Cardiac muscle cell (in vitro differentiated cells and primary cell): ENCODE data around the gene OR5AC2. TPM values are rescaled to one million over a fixed set of nuclear protein-coding genes. Genes with fewer than 3 reads are reported as not detected.
A peak's percentile ranks its signal among the peaks of the same experiment; 100 is the strongest.

Experiments
- DNase-seq, 2 donors: peaks; one replicate each; pipeline versions ENCODE4 v3.0.0 to v3.0.0-alpha.2; 2010 to 2017; ENCODE audit warnings: low read depth in 1 of 2, low spot score in 1 of 2
- H3K27ac ChIP-seq: fragments of 200-600 bp; sonication (generic); 2 replicates; pipeline ENCODE4 v1.5.1; 2016
- H3K27me3 ChIP-seq: fragments of 200-600 bp; sonication (generic); 2 replicates; pipeline ENCODE4 v1.6.0; 2016; ENCODE audit warnings: control low read depth
- H3K36me3 ChIP-seq: fragments of 200-600 bp; sonication (generic); 2 replicates; pipeline ENCODE4 v1.5.1; 2016; ENCODE audit warnings: control low read depth
- H3K4me1 ChIP-seq: fragments of 200-600 bp; sonication (generic); 2 replicates; pipeline ENCODE4 v1.8.1; 2017; ENCODE audit warnings: low read depth, mild to moderate bottlenecking, mixed run types
- H3K4me3 ChIP-seq: fragments of 200-600 bp; sonication (generic); 2 replicates; pipeline ENCODE4 v1.5.1; 2016; ENCODE audit warnings: mild to moderate bottlenecking
- H3K9me3 ChIP-seq: fragments of 200-600 bp; sonication (generic); 2 replicates; pipeline ENCODE4 v1.5.1; 2017; ENCODE audit warnings: low read depth, mild to moderate bottlenecking, control low read depth
- CTCF ChIP-seq: IDR thresholded peaks from 2 replicates; pipeline ENCODE4 v1.5.1; 2012; ENCODE audit warnings: low read depth, mild to moderate bottlenecking, low read length
- polyA plus RNA-seq: library from polyadenylated mRNA; unstranded; fragments of >200 nt; fragmentation: Nextera tagmentation; extraction: Ambion mirVana; gene quantifications from 2 replicates; pipeline ENCODE4 v1.2.1, GENCODE V29; 2016
- total RNA-seq: library from RNA; depleted of rRNA; stranded (reverse); fragments of >200 nt; gene quantifications from 2 replicates; pipeline ENCODE4 v1.2.3, GENCODE V29; 2016

The OR5AC2 gene, protein sequence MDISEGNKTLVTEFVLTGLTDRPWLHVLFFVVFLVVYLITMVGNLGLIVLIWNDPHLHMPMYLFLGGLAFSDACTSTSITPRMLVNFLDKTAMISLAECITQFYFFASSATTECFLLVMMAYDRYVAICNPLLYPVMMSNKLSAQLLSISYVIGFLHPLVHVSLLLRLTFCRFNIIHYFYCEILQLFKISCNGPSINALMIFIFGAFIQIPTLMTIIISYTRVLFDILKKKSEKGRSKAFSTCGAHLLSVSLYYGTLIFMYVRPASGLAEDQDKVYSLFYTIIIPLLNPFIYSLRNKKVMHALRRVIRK
- total RNA-seq, result not detected in 2 replicates
- polyA plus RNA-seq, result not detected in 2 replicates

- Histone ChIP-seq H3K9me3 (no peaks in the 10 kb centered on the region), H3K4me3 (no peak within 1 kb of the TSS), H3K27ac (no peak within 1 kb of the TSS), H3K4me1 (no peaks in the 10 kb centered on the region), H3K27me3 (no peaks in the 10 kb centered on the region), H3K36me3 (no peaks in the 10 kb centered on the region)
- no peak for DNase-seq
- TF ChIP-seq CTCF, result no peak
These were observed at the start of gene OR5AC2 for GRCh38 chr3:98086873-98087272. Gene OR5AC2 (plus strand): TSS chr3:98087173. CDS start chr3:98087173, 0 bp downstream.

DNA sequence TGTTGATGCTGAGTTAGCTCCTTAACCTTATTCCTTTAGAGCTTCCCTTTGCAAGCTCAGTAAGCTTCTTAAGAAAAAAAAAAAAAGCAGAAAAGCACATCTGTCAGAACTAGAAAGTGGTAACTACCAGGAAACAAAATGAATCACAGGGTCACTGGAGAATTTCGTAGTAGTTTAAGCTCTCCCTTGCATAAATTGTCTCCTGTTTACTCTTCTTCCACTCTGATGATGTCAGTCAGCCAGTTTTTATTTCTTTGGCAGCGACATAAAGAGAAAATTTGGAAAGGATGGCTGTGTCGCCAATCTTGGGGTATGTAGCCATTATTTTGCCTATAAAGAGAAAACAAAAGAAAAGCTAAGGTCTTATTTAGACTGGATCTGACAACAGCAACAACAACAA, 48.7 kb upstream of the OR5AC2 start:
- Histone ChIP-seq H3K27ac (no peak overlapping the region), H3K4me1 (no peaks in the 10 kb centered on the region), H3K9me3 (no peaks in the 10 kb centered on the region), H3K4me3 (no peak overlapping the region), H3K36me3 (no peaks in the 10 kb centered on the region), H3K27me3 (peaks cover 3% of the 10 kb centered on the region)
- DNase-seq, result peak in 1 of 2 donors; percentile 10
- TF ChIP-seq CTCF, result no peak

- no peaks in the 10 kb centered on the region for H3K9me3 ChIP-seq
- no peak for DNase-seq
- no peak overlapping the region for H3K4me3 ChIP-seq
- H3K27ac ChIP-seq, result no peak overlapping the region
- no peaks in the 10 kb centered on the region for H3K36me3 ChIP-seq
- H3K27me3 ChIP-seq, result peaks cover under 1% of the 10 kb centered on the region
- H3K4me1 ChIP-seq, result no peaks in the 10 kb centered on the region
- TF ChIP-seq CTCF, result no peak
These were observed 48.1 kb upstream of the OR5AC2 start for GRCh38 chr3:98038876-98039275.

DNA sequence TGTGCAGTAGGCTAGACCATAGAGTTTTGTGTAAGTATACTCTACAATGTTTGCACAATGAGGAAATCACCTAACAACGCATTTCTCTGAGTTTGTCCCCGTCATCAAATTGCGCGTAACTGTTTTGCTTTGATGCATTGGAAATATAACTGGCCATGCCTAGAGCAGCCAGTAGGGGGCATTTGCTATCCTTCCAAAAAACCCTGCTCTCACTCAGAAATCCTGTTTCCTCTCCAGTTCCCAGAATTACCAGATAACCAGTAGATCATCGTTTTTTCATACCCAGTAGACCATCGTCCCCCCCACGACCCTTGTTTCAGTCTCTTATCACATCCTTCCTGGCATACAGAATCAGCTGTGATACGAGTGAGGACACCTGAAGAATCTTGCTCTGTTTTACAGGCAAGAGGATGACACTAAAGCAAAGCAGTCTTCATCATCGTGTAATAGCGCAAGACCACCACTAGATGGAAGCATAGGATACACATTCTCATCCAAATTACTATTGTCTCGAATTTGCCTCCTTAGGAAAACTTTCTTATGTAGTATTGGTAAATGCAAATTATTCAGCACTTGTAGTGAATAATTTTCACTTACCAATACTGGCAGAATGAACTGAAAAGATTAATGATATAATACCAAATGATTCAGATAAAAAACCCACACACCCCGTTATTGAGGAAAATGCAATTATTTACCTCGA, 47.5 kb upstream of the OR5AC2 start:
- no peaks in the 10 kb centered on the region for H3K27me3 ChIP-seq
- TF ChIP-seq CTCF, result peak; percentile 90
- H3K4me3 ChIP-seq, result peak overlapping the region; percentile 34
- H3K27ac ChIP-seq, result no peak overlapping the region
- H3K4me1 ChIP-seq, result no peaks in the 10 kb centered on the region
- DNase-seq, result peak; percentile 75 to 89
- no peaks in the 10 kb centered on the region for H3K9me3 ChIP-seq
- H3K36me3 ChIP-seq, result no peaks in the 10 kb centered on the region

GRCh38 chr3:98041350-98041749, 45.6 kb upstream of the OR5AC2 start:
- DNase-seq, result no peak
- Histone ChIP-seq H3K4me3 (no peak overlapping the region), H3K27ac (no peak overlapping the region), H3K36me3 (no peaks in the 10 kb centered on the region), H3K4me1 (no peaks in the 10 kb centered on the region), H3K9me3 (no peaks in the 10 kb centered on the region), H3K27me3 (no peaks in the 10 kb centered on the region)
- no peak for TF ChIP-seq CTCF
